ENCODE measurements around the gene ZNF564.
"Not testable (repeated sequence)": the region's sequence is repeated elsewhere in the genome, so short reads cannot be mapped to it uniquely, and the experiment has no call there.

ZNF564 gene

GRCh38 chr19:12551060-12551832 lies at the start of gene ZNF564:
ZNF564 (minus strand) TSS chr19:12551482; CDS start chr19:12551332, 150 bp downstream.
- peaks cover 18% of the 10 kb centered on the region for H3K9me3 Mint-ChIP-seq

GRCh38 chr19:12597594-12597993 lies 46.3 kb upstream of the ZNF564 start:
- peaks cover 23% of the 10 kb centered on the region for H3K36me3 Mint-ChIP-seq (ENCODE audit: low read depth)
- no peaks in the 10 kb centered on the region for H3K9me3 Mint-ChIP-seq
- H3K4me3 Mint-ChIP-seq = no peak overlapping the region
- H3K4me1 Mint-ChIP-seq (ENCODE audit: low read depth) = no peaks in the 10 kb centered on the region
- no peaks in the 10 kb centered on the region for H3K27me3 Mint-ChIP-seq (ENCODE audit: low read depth)
- peak overlapping the region; percentile 36 for H3K27ac Mint-ChIP-seq

More at GRCh38 chr19:12551060-12551832, at the start of gene ZNF564:
- Mint-ChIP-seq H3K27me3 (ENCODE audit: low read depth) (no peaks in the 10 kb centered on the region), H3K4me1 (ENCODE audit: low read depth) (peaks cover 19% of the 10 kb centered on the region), H3K27ac (peak within 1 kb of the TSS; percentile 98), H3K36me3 (ENCODE audit: low read depth) (peaks cover 28% of the 10 kb centered on the region), H3K4me3 (peak within 1 kb of the TSS; percentile 99)

GRCh38 chr19:12596927-12597548 lies 45.8 kb upstream of the ZNF564 start:
- H3K27me3 Mint-ChIP-seq (ENCODE audit: low read depth) = no peaks in the 10 kb centered on the region
- no peaks in the 10 kb centered on the region for H3K4me1 Mint-ChIP-seq (ENCODE audit: low read depth)
- no peak overlapping the region for H3K27ac Mint-ChIP-seq
- H3K4me3 Mint-ChIP-seq = no peak overlapping the region
- peaks cover 20% of the 10 kb centered on the region for H3K36me3 Mint-ChIP-seq (ENCODE audit: low read depth)
- no peaks in the 10 kb centered on the region for H3K9me3 Mint-ChIP-seq

GRCh38 chr19:12596485-12596884 lies 45.2 kb upstream of the ZNF564 start:
- no peak overlapping the region for H3K4me3 Mint-ChIP-seq
- H3K4me1 Mint-ChIP-seq (ENCODE audit: low read depth) = no peaks in the 10 kb centered on the region
- H3K27ac Mint-ChIP-seq = no peak overlapping the region
- H3K9me3 Mint-ChIP-seq = peaks cover under 1% of the 10 kb centered on the region
- H3K36me3 Mint-ChIP-seq (ENCODE audit: low read depth) = peaks cover 20% of the 10 kb centered on the region
- H3K27me3 Mint-ChIP-seq (ENCODE audit: low read depth) = no peaks in the 10 kb centered on the region

GRCh38 chr19:12581100-12581499 lies 29.8 kb upstream of the ZNF564 start:
- Mint-ChIP-seq H3K36me3 (ENCODE audit: low read depth) (peaks cover 66% of the 10 kb centered on the region), H3K4me3 (no peak overlapping the region), H3K4me1 (ENCODE audit: low read depth) (no peaks in the 10 kb centered on the region), H3K27ac (no peak overlapping the region), H3K27me3 (ENCODE audit: low read depth) (no peaks in the 10 kb centered on the region), H3K9me3 (peaks cover 57% of the 10 kb centered on the region)

- Mint-ChIP-seq H3K27ac (no peak overlapping the region), H3K27me3 (ENCODE audit: low read depth) (no peaks in the 10 kb centered on the region), H3K4me1 (ENCODE audit: low read depth) (no peaks in the 10 kb centered on the region), H3K36me3 (ENCODE audit: low read depth) (peaks cover 68% of the 10 kb centered on the region), H3K9me3 (peaks cover 64% of the 10 kb centered on the region), H3K4me3 (no peak overlapping the region)
Measured at GRCh38 chr19:12580180-12580694, 29.0 kb upstream of the ZNF564 start.

- no peak overlapping the region for H3K4me3 Mint-ChIP-seq
- H3K36me3 Mint-ChIP-seq (ENCODE audit: low read depth) = peaks cover 58% of the 10 kb centered on the region
- peaks cover 2% of the 10 kb centered on the region for H3K4me1 Mint-ChIP-seq (ENCODE audit: low read depth)
- H3K27ac Mint-ChIP-seq = no peak overlapping the region
- H3K27me3 Mint-ChIP-seq (ENCODE audit: low read depth) = no peaks in the 10 kb centered on the region
- peaks cover 55% of the 10 kb centered on the region for H3K9me3 Mint-ChIP-seq
Measured at GRCh38 chr19:12578641-12579040, 27.4 kb upstream of the ZNF564 start.

GRCh38 chr19:12574036-12574435 lies 22.8 kb upstream of the ZNF564 start:
- Mint-ChIP-seq H3K9me3 (peaks cover 24% of the 10 kb centered on the region), H3K27ac (no peak overlapping the region), H3K4me1 (ENCODE audit: low read depth) (peaks cover 2% of the 10 kb centered on the region), H3K27me3 (ENCODE audit: low read depth) (no peaks in the 10 kb centered on the region), H3K36me3 (ENCODE audit: low read depth) (peaks cover 23% of the 10 kb centered on the region), H3K4me3 (no peak overlapping the region)

GRCh38 chr19:12567951-12568350 lies 16.7 kb upstream of the ZNF564 start:
- no peaks in the 10 kb centered on the region for H3K9me3 Mint-ChIP-seq
- no peaks in the 10 kb centered on the region for H3K27me3 Mint-ChIP-seq (ENCODE audit: low read depth)
- peaks cover 5% of the 10 kb centered on the region for H3K4me1 Mint-ChIP-seq (ENCODE audit: low read depth)
- no peak overlapping the region for H3K4me3 Mint-ChIP-seq
- no peak overlapping the region for H3K27ac Mint-ChIP-seq
- H3K36me3 Mint-ChIP-seq (ENCODE audit: low read depth) = no peaks in the 10 kb centered on the region

GRCh38 chr19:12566380-12566779 lies 15.1 kb upstream of the ZNF564 start:
- not testable (repeated sequence) for H3K27me3 Mint-ChIP-seq (ENCODE audit: low read depth); H3K4me1 Mint-ChIP-seq (ENCODE audit: low read depth); H3K36me3 Mint-ChIP-seq (ENCODE audit: low read depth); H3K4me3 Mint-ChIP-seq; H3K27ac Mint-ChIP-seq; H3K9me3 Mint-ChIP-seq

GRCh38 chr19:12564016-12564664 lies 12.9 kb upstream of the ZNF564 start:
- Mint-ChIP-seq H3K27me3 (ENCODE audit: low read depth) (no peaks in the 10 kb centered on the region), H3K27ac (no peak overlapping the region), H3K36me3 (ENCODE audit: low read depth) (no peaks in the 10 kb centered on the region), H3K9me3 (no peaks in the 10 kb centered on the region), H3K4me1 (ENCODE audit: low read depth) (peaks cover 5% of the 10 kb centered on the region), H3K4me3 (no peak overlapping the region)

GRCh38 chr19:12555456-12555930 lies 4.2 kb upstream of the ZNF564 start:
- Mint-ChIP-seq H3K9me3 (no peaks in the 10 kb centered on the region), H3K4me3 (no peak overlapping the region), H3K27ac (no peak overlapping the region), H3K4me1 (ENCODE audit: low read depth) (peaks cover 13% of the 10 kb centered on the region), H3K36me3 (ENCODE audit: low read depth) (peaks cover 6% of the 10 kb centered on the region), H3K27me3 (ENCODE audit: low read depth) (no peaks in the 10 kb centered on the region)

GRCh38 chr19:12546903-12547302 lies 4.4 kb downstream of the ZNF564 start:
- H3K36me3 Mint-ChIP-seq (ENCODE audit: low read depth) = peaks cover 58% of the 10 kb centered on the region
- H3K27ac Mint-ChIP-seq = no peak overlapping the region
- no peak overlapping the region for H3K4me3 Mint-ChIP-seq
- peaks cover 46% of the 10 kb centered on the region for H3K9me3 Mint-ChIP-seq
- no peaks in the 10 kb centered on the region for H3K27me3 Mint-ChIP-seq (ENCODE audit: low read depth)
- peaks cover 15% of the 10 kb centered on the region for H3K4me1 Mint-ChIP-seq (ENCODE audit: low read depth)

- Mint-ChIP-seq H3K9me3 (peaks cover 46% of the 10 kb centered on the region), H3K27me3 (ENCODE audit: low read depth) (no peaks in the 10 kb centered on the region), H3K27ac (no peak overlapping the region), H3K4me3 (no peak overlapping the region), H3K36me3 (ENCODE audit: low read depth) (peaks cover 57% of the 10 kb centered on the region), H3K4me1 (ENCODE audit: low read depth) (peaks cover 8% of the 10 kb centered on the region)
Measured at GRCh38 chr19:12546068-12546467, 5.2 kb downstream of the ZNF564 start.
